GM23248 (cell line): ENCODE results near the gene PHF21A.

Source experiments
- EZH2 ChIP-seq: fragments of 200-600 bp; sonication (generic); IDR thresholded peaks from 2 replicates; pipeline ENCODE4 v1.6.1; 2018; ENCODE audit warnings: antibody characterized with exemption, mild to moderate bottlenecking; ENCODE audit not compliant: insufficient read depth, poor library complexity, severe bottlenecking
- EZH2phosphoT487 ChIP-seq: fragments of 200-600 bp; sonication (generic); IDR thresholded peaks from 2 replicates; pipeline ENCODE4 v1.6.1; 2018; ENCODE audit warnings: antibody characterized with exemption, moderate library complexity, mild to moderate bottlenecking, low read depth; ENCODE audit not compliant: insufficient read depth

DNA sequence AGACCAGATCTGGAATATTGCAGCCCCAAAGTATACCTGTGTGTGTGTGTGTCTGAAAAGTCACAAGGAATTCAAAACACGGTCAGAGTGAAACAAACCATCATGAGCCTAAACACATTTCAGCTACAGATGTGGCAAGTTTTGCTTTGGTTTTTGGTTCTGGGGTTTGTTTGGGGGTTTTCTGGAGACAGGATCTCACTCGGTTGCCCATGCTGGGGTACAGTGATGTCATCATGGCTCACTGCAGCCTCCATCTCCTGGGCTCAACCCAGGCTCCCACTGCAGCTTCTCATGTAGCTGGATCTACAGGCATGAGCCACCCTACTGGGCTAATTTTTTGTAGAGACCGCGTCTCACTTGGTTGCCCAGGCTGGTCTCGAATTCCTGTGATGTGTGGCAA, 41.4 kb upstream of the PHF21A start:
- TF ChIP-seq EZH2 (no peak), EZH2phosphoT487 (no peak)
